GM19023 (cell line): ENCODE measurements around the gene DHRSX.
"Not testable (repeated sequence)": the region's sequence is repeated elsewhere in the genome, so short reads cannot be mapped to it uniquely, and the experiment has no call there.

Source experiments
- ATAC-seq: cut with Tn5 transposase; IDR thresholded peaks from one replicate; pipeline ENCODE4 v1.9.1; 2021; ENCODE audit warnings: mild to moderate bottlenecking, moderate library complexity; ENCODE audit not compliant: unreplicated experiment

The DHRSX gene

GRCh38 chrX:2325076-2325784 is 175.5 kb downstream of the DHRSX start:
- no peak for ATAC-seq

GRCh38 chrX:2324151-2324550 is 176.6 kb downstream of the DHRSX start:
- ATAC-seq: no peak

GRCh38 chrX:2321411-2321810 is 179.4 kb downstream of the DHRSX start:
- no peak for ATAC-seq

GRCh38 chrX:2320580-2321327 is 180.0 kb downstream of the DHRSX start:
- no peak for ATAC-seq

GRCh38 chrX:2320089-2320488 is 180.7 kb downstream of the DHRSX start:
- ATAC-seq: no peak

- ATAC-seq: no peak
These were observed 182.4 kb downstream of the DHRSX start for GRCh38 chrX:2318371-2318770.

GRCh38 chrX:2317527-2318055 is 183.2 kb downstream of the DHRSX start:
- no peak for ATAC-seq

GRCh38 chrX:2316534-2316933 is 184.2 kb downstream of the DHRSX start:
- no peak for ATAC-seq

- no peak for ATAC-seq
These were observed 185.3 kb downstream of the DHRSX start for GRCh38 chrX:2315434-2315833.

- no peak for ATAC-seq
These were observed 185.9 kb downstream of the DHRSX start for GRCh38 chrX:2314831-2315365.

- ATAC-seq: no peak
These were observed 186.7 kb downstream of the DHRSX start for GRCh38 chrX:2313864-2314640.

- not testable (repeated sequence) for ATAC-seq
These were observed 188.7 kb downstream of the DHRSX start for GRCh38 chrX:2312061-2312591.

GRCh38 chrX:2311501-2311900 is 189.3 kb downstream of the DHRSX start:
- no peak for ATAC-seq

- no peak for ATAC-seq
These were observed 198.9 kb downstream of the DHRSX start for GRCh38 chrX:2301901-2302300.

GRCh38 chrX:2299871-2300270 is 200.9 kb downstream of the DHRSX start:
- ATAC-seq: no peak

- ATAC-seq: no peak
These were observed 214.0 kb downstream of the DHRSX start for GRCh38 chrX:2286731-2287130.

GRCh38 chrX:2284601-2285000 is 216.2 kb downstream of the DHRSX start:
- no peak for ATAC-seq

- ATAC-seq: no peak
These were observed 216.6 kb downstream of the DHRSX start for GRCh38 chrX:2284133-2284532.

- no peak for ATAC-seq
These were observed 217.5 kb downstream of the DHRSX start for GRCh38 chrX:2283111-2283859.

GRCh38 chrX:2282490-2283090 is 218.2 kb downstream of the DHRSX start:
- ATAC-seq: no peak
